Heart left ventricle (tissue), 16 donors: ENCODE results near the gene ZNF280D. TPM values are rescaled to one million over a fixed set of nuclear protein-coding genes. Genes with fewer than 3 reads are reported as not detected.

Source experiments
- ATAC-seq, 4 donors: fragments of 200-7000 bp; cut with Tn5 transposase; one replicate each; pipeline ENCODE4 v1.9.1; 2020 to 2022; ENCODE audit warnings: moderate library complexity in 4 of 4, mild to moderate bottlenecking in 3 of 4, moderate number of reproducible peaks in 1 of 4
- DNase-seq, 5 donors: peaks; one replicate each; pipeline ENCODE4 v3.0.0-alpha.2; 2020
- H3K27ac ChIP-seq, 12 donors: fragments of 200-600 bp; sonication (generic) in 4 of 12; one replicate each; pipeline versions ENCODE4 v1.5.0 to v1.8.0; 2016 to 2022; ENCODE audit warnings: mild to moderate bottlenecking in 2 of 12
- H3K27me3 ChIP-seq, 9 donors: fragments of 200-600 bp; sonication (generic) in 2 of 9; one replicate each; pipeline versions ENCODE4 v1.5.1 to v1.8.0; 2016 to 2022; ENCODE audit warnings: mild to moderate bottlenecking in 3 of 9
- H3K36me3 ChIP-seq, 9 donors: fragments of 200-600 bp; sonication (generic) in 2 of 9; one replicate each; pipeline versions ENCODE4 v1.5.0 to v1.8.0; 2018 to 2022; ENCODE audit warnings: mild to moderate bottlenecking in 2 of 9
- H3K4me1 ChIP-seq, 12 donors: fragments of 200-600 bp; sonication (generic) in 4 of 12; one replicate each; pipeline versions ENCODE4 v1.5.0 to v1.8.0; 2016 to 2022; ENCODE audit warnings: mild to moderate bottlenecking in 3 of 12
- H3K4me3 ChIP-seq, 12 donors: fragments of 200-600 bp; sonication (generic) in 4 of 12; one replicate each; pipeline versions ENCODE4 v1.5.0 to v1.8.0; 2017 to 2022; ENCODE audit warnings: mild to moderate bottlenecking in 9 of 12, moderate library complexity in 4 of 12
- H3K9me3 ChIP-seq, 12 donors: fragments of 200-600 bp; sonication (generic) in 4 of 12; one replicate each; pipeline versions ENCODE4 v1.5.0 to v1.8.0; 2016 to 2022; ENCODE audit warnings: mild to moderate bottlenecking in 1 of 12
- POLR2A ChIP-seq, 2 donors: fragments of 450-650 bp; IDR thresholded peaks; one replicate each; pipeline ENCODE4 v1.6.1; 2017; ENCODE audit warnings: antibody characterized with exemption in 2 of 2, mild to moderate bottlenecking in 2 of 2, moderate library complexity in 2 of 2
- WGBS, 4 donors: extraction: QIAGEN DNeasy Blood & Tissue Kit in 2 of 4; methylation state at CpG; one replicate each; pipeline versions ENCODE4 v1.1.5 to v1.1.7; 2013 to 2018; 5-methylcytosine and 5-hydroxymethylcytosine counted together
- intact Hi-C, 10 donors: fragments of 100-400 bp; cut with DNase I; formaldehyde crosslinking; loops; one replicate each; pipeline versions ENCODE4 v1.11.1 to v1.14.2; 2022
- polyA plus RNA-seq, 2 donors: library from polyadenylated mRNA; stranded (reverse); fragments of 200-250 nt; gene quantifications; one replicate each; pipeline ENCODE4 v1.2.3, GENCODE V29; 2013
- total RNA-seq, 9 donors: library from RNA; depleted of rRNA in 2 of 9; stranded (reverse); fragments of >200 nt in 2 of 9; fragmentation: NEBNext Ultra II Directional in 3 of 9; extraction: Animal tissue kit (Norgen Biotek cat#: 25700) in 3 of 9; gene quantifications; one replicate each; pipeline versions ENCODE4 v1.1.0 to v1.2.4, GENCODE V29; 2016 to 2023
- TF ChIP-seq, protein P1 (sequence below), 12 donors: fragments of 200-600 bp; sonication (generic) in 4 of 12; IDR thresholded peaks; one replicate each; pipeline versions ENCODE4 v1.5.0 to v1.8.0; 2018 to 2022; ENCODE audit warnings: antibody characterized with exemption in 12 of 12, mild to moderate bottlenecking in 5 of 12
- donor health status: ischemic (EF 13 %, LVEDD 7.1; RV severe dilation, severe dysfunction).
- donor health status: healthy with polysubstance abuse.
- donor health status: DM: no; HTN: yes; CAD: no.
- donor health status: DM: no; HTN: no; CAD: no.
- donor health status: ischemic (EF 25% LVEDD 6.9; RV normal size, moderate dysfunction).
- donor health status: ischemic (EF 25% LVEDD 5.7; RV mildly dilated, moderate dysfunction).
- donor health status: healthy.
- donor health status: DM: yes; HTN: yes; CAD: no.
- donor health status: ischemic (EF 35%, LVEDD 5.7; RV mildly dilated, moderate dysfunction).
- donor health status: nonischemic (EF 11% LVEDD 7.7; RV severe dilation, severe dysfunction).
- donor health status: DM: yes; HTN: yes; CAD: no.
- donor health status: PGD.
- donor health status: ischemic (EF 29% LVEDD 5.4; RV normal size, mild dysfunction).
- donor health status: nonischemic (EF 23%, LVEDD 6.1; RV moderate dilation, normal function).

ZNF280D gene
- total and polyA plus RNA-seq, 11 donors: 7.0 to 32.8 (median 23.4) TPM

DNA sequence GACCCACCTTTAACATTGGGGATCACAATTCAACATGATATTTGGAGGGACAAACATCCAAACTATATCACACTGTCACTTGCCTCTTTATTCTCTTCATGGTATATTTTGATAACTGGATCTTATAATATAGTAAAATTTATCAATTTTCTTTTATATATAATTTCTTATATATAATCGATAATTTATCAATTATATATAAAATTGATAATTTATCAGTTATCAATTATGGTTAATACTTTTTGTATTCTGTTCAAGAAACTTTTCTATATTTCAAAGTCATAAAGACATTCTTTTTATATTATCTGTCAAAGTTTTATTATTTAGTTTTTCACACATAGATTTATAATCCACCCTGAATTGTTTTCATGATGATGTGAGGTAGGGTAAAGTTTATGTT, 132.9 kb downstream of the ZNF280D start:
- TF ChIP-seq, protein P1, sequence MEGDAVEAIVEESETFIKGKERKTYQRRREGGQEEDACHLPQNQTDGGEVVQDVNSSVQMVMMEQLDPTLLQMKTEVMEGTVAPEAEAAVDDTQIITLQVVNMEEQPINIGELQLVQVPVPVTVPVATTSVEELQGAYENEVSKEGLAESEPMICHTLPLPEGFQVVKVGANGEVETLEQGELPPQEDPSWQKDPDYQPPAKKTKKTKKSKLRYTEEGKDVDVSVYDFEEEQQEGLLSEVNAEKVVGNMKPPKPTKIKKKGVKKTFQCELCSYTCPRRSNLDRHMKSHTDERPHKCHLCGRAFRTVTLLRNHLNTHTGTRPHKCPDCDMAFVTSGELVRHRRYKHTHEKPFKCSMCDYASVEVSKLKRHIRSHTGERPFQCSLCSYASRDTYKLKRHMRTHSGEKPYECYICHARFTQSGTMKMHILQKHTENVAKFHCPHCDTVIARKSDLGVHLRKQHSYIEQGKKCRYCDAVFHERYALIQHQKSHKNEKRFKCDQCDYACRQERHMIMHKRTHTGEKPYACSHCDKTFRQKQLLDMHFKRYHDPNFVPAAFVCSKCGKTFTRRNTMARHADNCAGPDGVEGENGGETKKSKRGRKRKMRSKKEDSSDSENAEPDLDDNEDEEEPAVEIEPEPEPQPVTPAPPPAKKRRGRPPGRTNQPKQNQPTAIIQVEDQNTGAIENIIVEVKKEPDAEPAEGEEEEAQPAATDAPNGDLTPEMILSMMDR (IDR thresholded peaks at IDR 0.05): no peak
- TF ChIP-seq POLR2A (IDR thresholded peaks at IDR 0.05): no peak
- H3K4me1 ChIP-seq: no peaks in the 10 kb centered on the region
- H3K4me3 ChIP-seq: no peak overlapping the region
- no peaks in the 10 kb centered on the region for H3K36me3 ChIP-seq
- H3K9me3 ChIP-seq: peaks cover 0 to 40% (median 12%) of the 10 kb centered on the region in 12 donors
- no peaks in the 10 kb centered on the region for H3K27me3 ChIP-seq
- H3K27ac ChIP-seq: no peak overlapping the region
- DNase-seq (no peak), ATAC-seq (no peak)
- 92 to 98% (median 96%) methylated on average over 1 of the region's 1 CpG for WGBS, 4 donors
- intact Hi-C loops: loop anchor here in 1 of 10 donors (10.0 kb wide), 1 partner anchor 76 kb away; no protein-coding TSS in a partner anchor

DNA sequence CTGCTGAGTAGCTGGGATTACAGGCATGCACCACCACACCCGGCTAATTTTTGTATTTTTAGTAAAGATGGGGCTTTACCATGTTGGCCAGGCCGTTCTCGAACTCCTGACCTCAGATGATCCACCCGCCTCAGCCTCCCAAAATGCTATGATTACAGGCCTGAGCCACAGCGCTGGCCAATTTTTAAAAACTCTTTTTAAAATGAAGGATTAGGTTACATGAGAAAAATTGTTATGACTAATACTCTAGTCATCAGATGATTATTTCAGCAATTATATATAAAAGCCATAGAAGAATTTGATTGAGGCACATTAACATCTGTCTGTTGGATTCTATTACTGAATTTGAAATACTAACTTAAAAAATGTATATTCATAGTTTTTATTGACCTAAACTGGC, 134.3 kb downstream of the ZNF280D start:
- intact Hi-C loops: no loop called here
- Histone ChIP-seq H3K4me1 (no peaks in the 10 kb centered on the region), H3K27ac (no peak overlapping the region), H3K9me3 (peaks cover 0 to 30% (median 10%) of the 10 kb centered on the region in 12 donors), H3K27me3 (no peaks in the 10 kb centered on the region), H3K36me3 (no peaks in the 10 kb centered on the region), H3K4me3 (no peak overlapping the region)
- WGBS, 4 donors: 89 to 94% (median 91%) methylated on average over 5 of the region's 5 CpGs
- ATAC-seq (no peak), DNase-seq (no peak)
- TF ChIP-seq, protein P1 (IDR thresholded peaks at IDR 0.05): no peak
- TF ChIP-seq POLR2A (IDR thresholded peaks at IDR 0.05): no peak

DNA sequence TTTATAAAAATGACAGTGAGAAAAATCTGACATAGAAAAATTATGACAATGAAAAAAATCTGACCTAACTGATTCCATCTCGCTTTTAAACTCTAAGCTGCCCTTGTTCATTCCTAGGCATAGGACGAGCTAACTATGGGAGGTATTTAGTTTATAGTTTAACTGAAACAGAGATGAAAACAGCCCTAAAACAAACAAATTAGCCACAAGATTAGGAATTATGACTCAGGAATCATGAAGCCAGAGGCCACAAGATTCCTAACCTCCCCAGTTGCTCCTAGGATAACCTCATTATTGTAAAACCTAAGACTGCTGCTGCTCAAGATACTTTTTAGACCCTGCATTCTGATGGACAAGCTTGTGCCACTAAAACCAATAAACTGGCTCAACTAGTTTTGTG, 145.6 kb downstream of the ZNF280D start:
- intact Hi-C loops: no loop called here
- peaks cover 0 to 41% (median 28%) of the 10 kb centered on the region in 12 donors for H3K9me3 ChIP-seq
- DNase-seq (no peak), ATAC-seq (no peak)
- no peaks in the 10 kb centered on the region for H3K36me3 ChIP-seq
- no peaks in the 10 kb centered on the region for H3K4me1 ChIP-seq
- H3K27me3 ChIP-seq: no peaks in the 10 kb centered on the region
- H3K4me3 ChIP-seq: no peak overlapping the region
- no peak overlapping the region for H3K27ac ChIP-seq
- WGBS, 4 donors: 81 to 90% (median 84%) methylated on average over 2 of the region's 2 CpGs
- TF ChIP-seq POLR2A (IDR thresholded peaks at IDR 0.05): no peak
- TF ChIP-seq, protein P1 (IDR thresholded peaks at IDR 0.05): no peak

DNA sequence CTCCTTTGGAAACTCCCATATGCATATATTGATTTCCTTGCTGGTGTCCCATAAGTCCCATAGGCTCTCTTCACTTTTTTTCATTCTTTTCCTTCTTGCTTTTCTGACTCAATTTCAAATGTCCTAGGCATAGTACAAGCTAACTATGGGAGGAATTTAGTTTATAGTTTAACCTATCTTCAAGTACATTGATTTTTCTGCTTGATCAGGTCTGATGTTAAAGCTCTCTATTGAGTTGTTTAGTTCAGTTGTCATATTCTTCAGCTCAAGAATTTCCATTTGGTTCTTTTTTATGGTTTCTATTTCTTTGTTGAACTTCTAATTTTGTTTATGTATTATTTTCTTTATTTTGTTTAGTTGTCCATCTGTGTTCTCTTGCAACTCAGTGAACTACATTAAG, 147.1 kb downstream of the ZNF280D start:
- no peak for DNase-seq
- ATAC-seq: no peak
- Histone ChIP-seq H3K4me3 (no peak overlapping the region), H3K27me3 (no peaks in the 10 kb centered on the region), H3K27ac (no peak overlapping the region), H3K4me1 (no peaks in the 10 kb centered on the region), H3K9me3 (peaks cover 0 to 41% (median 28%) of the 10 kb centered on the region in 12 donors), H3K36me3 (no peaks in the 10 kb centered on the region)
- intact Hi-C loops: no loop called here
- TF ChIP-seq, protein P1 (IDR thresholded peaks at IDR 0.05): no peak
- no peak for TF ChIP-seq POLR2A (IDR thresholded peaks at IDR 0.05)
